Endodermal cell (in vitro differentiated cells): ENCODE data around the gene YWHAE. TPM values are rescaled to one million over a fixed set of nuclear protein-coding genes. Genes with fewer than 3 reads are reported as not detected.

Experiments
- DNase-seq: peaks from one replicate; pipeline ENCODE4 v3.0.0-alpha.2; 2017
- H3K27ac ChIP-seq: 2 replicates; pipeline ENCODE4 v1.5.1; 2013; ENCODE audit warnings: mild to moderate bottlenecking, low read depth, low read length, moderate library complexity
- H3K27me3 ChIP-seq: 2 replicates; pipeline ENCODE4 v1.6.1; 2013; ENCODE audit warnings: mild to moderate bottlenecking, low read length, moderate library complexity; ENCODE audit not compliant: insufficient read depth, control insufficient read depth, poor library complexity, severe bottlenecking
- H3K36me3 ChIP-seq: 2 replicates; pipeline ENCODE4 v1.7.0; 2013; ENCODE audit warnings: mild to moderate bottlenecking, low read length, moderate library complexity; ENCODE audit not compliant: control insufficient read depth, insufficient read depth
- H3K4me1 ChIP-seq: one replicate; pipeline ENCODE4 v1.7.0; 2013; ENCODE audit warnings: low read length; ENCODE audit not compliant: control insufficient read depth, insufficient read depth
- H3K4me3 ChIP-seq: 2 replicates; pipeline ENCODE4 v1.5.1; 2013; ENCODE audit warnings: mild to moderate bottlenecking, low read length, moderate library complexity
- H3K9ac ChIP-seq: 2 replicates; pipeline ENCODE4 v1.6.1; 2013; ENCODE audit warnings: mild to moderate bottlenecking, low read length, moderate library complexity; ENCODE audit not compliant: poor library complexity, severe bottlenecking; ENCODE audit errors: extremely low read depth
- H3K9me3 ChIP-seq: 2 replicates; pipeline ENCODE4 v1.6.1; 2013; ENCODE audit warnings: mild to moderate bottlenecking, low read length, moderate library complexity; ENCODE audit not compliant: control insufficient read depth
- H3K27ac Mint-ChIP-seq: 2 replicates; pipeline ENCODE4 v1.8.0; 2020; ENCODE audit warnings: mixed read lengths
- H3K27me3 Mint-ChIP-seq: 2 replicates; pipeline ENCODE4 v1.8.0; 2021; ENCODE audit warnings: mild to moderate bottlenecking, mixed read lengths; ENCODE audit not compliant: insufficient read depth
- H3K36me3 Mint-ChIP-seq: 2 replicates; pipeline ENCODE4 v1.8.0; 2020; ENCODE audit warnings: low read depth, mixed read lengths
- H3K4me1 Mint-ChIP-seq: 2 replicates; pipeline ENCODE4 v1.8.0; 2020; ENCODE audit warnings: mixed read lengths
- H3K4me3 Mint-ChIP-seq: 2 replicates; pipeline ENCODE4 v1.8.0; 2020; ENCODE audit warnings: mild to moderate bottlenecking, moderate library complexity, mixed read lengths
- H3K9me3 Mint-ChIP-seq: 2 replicates; pipeline ENCODE4 v1.8.0; 2020; ENCODE audit warnings: mild to moderate bottlenecking, mixed read lengths
- CTCF ChIP-seq: fragments of 200-600 bp; sonication (generic); conservative IDR thresholded peaks from 2 replicates; pipeline ENCODE4 v1.5.0; 2021; ENCODE audit warnings: antibody characterized with exemption, mild to moderate bottlenecking
- WGBS, 2 experiments: methylation state at CpG; one replicate each; pipeline versions ENCODE4 v1.1.5 to v1.1.7; 2013; ENCODE audit warnings: missing lambda C conversion rate in 2 of 2, mixed read lengths in 1 of 2; ENCODE audit not compliant: insufficient coverage in 1 of 2, insufficient read length in 1 of 2; 5-methylcytosine and 5-hydroxymethylcytosine counted together
- total RNA-seq, 2 donors: library from RNA; stranded (reverse); fragmentation: NEBNext Ultra II Directional in 1 of 2; extraction: Animal tissue kit (Norgen Biotek cat#: 25700) in 1 of 2; gene quantifications; 2 replicates in 1 of 2; 3 replicates in 1 of 2; pipeline ENCODE4 v1.2.1, GENCODE V29; 2021

The YWHAE gene
- total RNA-seq, 2 donors from 2014 or later = 1,225 to 1,349 TPM

GRCh38 chr17:1322480-1322879, 77.5 kb downstream of the YWHAE start:
- Histone ChIP-seq H3K36me3 (no peaks in the 10 kb centered on the region), H3K9ac (no peak overlapping the region), H3K27me3 (no peaks in the 10 kb centered on the region), H3K4me1 (no peaks in the 10 kb centered on the region), H3K4me3 (no peak overlapping the region), H3K27ac (no peak overlapping the region), H3K9me3 (no peaks in the 10 kb centered on the region)
- 87 to 91% methylated on average over 10 of the region's 10 CpGs for WGBS, 2 experiments
- Mint-ChIP-seq H3K9me3 (no peaks in the 10 kb centered on the region), H3K27ac (no peak overlapping the region), H3K4me3 (no peak overlapping the region), H3K36me3 (no peaks in the 10 kb centered on the region), H3K27me3 (peaks cover 9% of the 10 kb centered on the region), H3K4me1 (no peaks in the 10 kb centered on the region)
- DNase-seq = no peak
- no peak for TF ChIP-seq CTCF

GRCh38 chr17:1322014-1322428, 78.0 kb downstream of the YWHAE start:
- Histone ChIP-seq H3K36me3 (no peaks in the 10 kb centered on the region), H3K27me3 (no peaks in the 10 kb centered on the region), H3K27ac (no peak overlapping the region), H3K9ac (no peak overlapping the region), H3K9me3 (no peaks in the 10 kb centered on the region), H3K4me1 (no peaks in the 10 kb centered on the region), H3K4me3 (no peak overlapping the region)
- Mint-ChIP-seq H3K27ac (no peak overlapping the region), H3K36me3 (no peaks in the 10 kb centered on the region), H3K9me3 (no peaks in the 10 kb centered on the region), H3K27me3 (peaks cover 9% of the 10 kb centered on the region), H3K4me1 (no peaks in the 10 kb centered on the region), H3K4me3 (no peak overlapping the region)
- DNase-seq = no peak
- no peak for TF ChIP-seq CTCF
- WGBS, 2 experiments = 80 to 89% methylated on average over 6 of the region's 6 CpGs

GRCh38 chr17:1315891-1316403, 84.1 kb downstream of the YWHAE start:
- 81 to 83% methylated on average over 4 to 9 of the region's 10 CpGs for WGBS, 2 experiments
- peaks cover 10% of the 10 kb centered on the region for H3K27me3 Mint-ChIP-seq
- H3K9me3 Mint-ChIP-seq = no peaks in the 10 kb centered on the region
- Histone ChIP-seq H3K27ac (no peak overlapping the region), H3K4me1 (no peaks in the 10 kb centered on the region), H3K36me3 (no peaks in the 10 kb centered on the region), H3K4me3 (no peak overlapping the region), H3K9me3 (no peaks in the 10 kb centered on the region), H3K9ac (no peak overlapping the region), H3K27me3 (peaks cover 15% of the 10 kb centered on the region)
- peaks cover 5% of the 10 kb centered on the region for H3K4me1 Mint-ChIP-seq
- no peak for DNase-seq
- H3K36me3 Mint-ChIP-seq = no peaks in the 10 kb centered on the region
- no peak for TF ChIP-seq CTCF
- H3K4me3 Mint-ChIP-seq = no peak overlapping the region
- H3K27ac Mint-ChIP-seq = no peak overlapping the region
